GM10266 (cell line): Measurements from ENCODE around the gene TRIM34.
"Not testable (repeated sequence)": the region's sequence is repeated elsewhere in the genome, so short reads cannot be mapped to it uniquely, and the experiment has no call there.

ENCODE experiments used
- DNase-seq: peaks from one replicate; pipeline ENCODE4 v3.0.0; 2012; ENCODE audit errors: extremely low spot score
- CTCF ChIP-seq: IDR thresholded peaks from 2 replicates; pipeline ENCODE4 v1.5.1; 2012; ENCODE audit warnings: mild to moderate bottlenecking, low read depth; ENCODE audit not compliant: control insufficient read depth, insufficient read depth; ENCODE audit errors: missing control alignments

The TRIM34 gene

GRCh38 chr11:5624489-5625279 is at the start of gene TRIM34:
Gene TRIM34 (plus strand): TSS chr11:5625001. CDS start chr11:5632332, 7,331 bp downstream.
- TF ChIP-seq CTCF: no peak
- DNase-seq: peak; percentile 84

GRCh38 chr11:5575152-5575551 is 49.6 kb upstream of the TRIM34 start:
- no peak for DNase-seq
- TF ChIP-seq CTCF: no peak

GRCh38 chr11:5577101-5577500 is 47.7 kb upstream of the TRIM34 start:
- DNase-seq: no peak
- TF ChIP-seq CTCF: no peak

GRCh38 chr11:5580577-5580976 is 44.2 kb upstream of the TRIM34 start, which contains the start of gene OR52B6:
Gene OR52B6 (plus strand): TSS chr11:5580877. CDS start chr11:5580877, 0 bp downstream.
- no peak for DNase-seq
- TF ChIP-seq CTCF: no peak

- no peak for DNase-seq
- TF ChIP-seq CTCF: no peak
Observed at GRCh38 chr11:5581014-5581413, 43.8 kb upstream of the TRIM34 start.

GRCh38 chr11:5584458-5584857 is 40.3 kb upstream of the TRIM34 start:
- DNase-seq: not testable (repeated sequence)

- not testable (repeated sequence) for DNase-seq
Observed at GRCh38 chr11:5589906-5590305, 34.9 kb upstream of the TRIM34 start.

GRCh38 chr11:5591613-5592012 is 33.2 kb upstream of the TRIM34 start:
- no peak for DNase-seq
- TF ChIP-seq CTCF: no peak
